Hypothalamus (tissue), 51 donors: Measurements from ENCODE around the gene HTRA1.

ENCODE experiments used
- DNase-seq, 51 donors: peaks; one replicate each; lab custom pipeline; 2025; lab: John Stamatoyannopoulos, UW

The HTRA1 gene

GRCh38 chr10:122469848-122470247 lies 8.5 kb downstream of the HTRA1 start:
- no peak for DNase-seq

GRCh38 chr10:122471531-122472177 lies 10.3 kb downstream of the HTRA1 start:
- no peak for DNase-seq

- no peak for DNase-seq
Observed at GRCh38 chr10:122473116-122473515, 11.8 kb downstream of the HTRA1 start.

GRCh38 chr10:122474131-122474818 lies 12.9 kb downstream of the HTRA1 start:
- peak in 12 of 51 donors; percentile 30 to 61 (median 45) for DNase-seq

- DNase-seq: peak in 37 of 51 donors; percentile 31 to 88 (median 68)
Observed at GRCh38 chr10:122475100-122475499, 13.7 kb downstream of the HTRA1 start.

GRCh38 chr10:122475591-122476332 lies 14.4 kb downstream of the HTRA1 start:
- peak in 2 of 51 donors; percentile 63 to 71 for DNase-seq

- no peak for DNase-seq
Observed at GRCh38 chr10:122476333-122476695, 15.0 kb downstream of the HTRA1 start.

GRCh38 chr10:122477436-122477835 lies 16.1 kb downstream of the HTRA1 start:
- DNase-seq: peak in 1 of 51 donors; percentile 44

- peak in 23 of 51 donors; percentile 28 to 87 (median 51) for DNase-seq
Observed at GRCh38 chr10:122478971-122479370, 17.6 kb downstream of the HTRA1 start.

GRCh38 chr10:122480146-122480833 lies 18.9 kb downstream of the HTRA1 start:
- DNase-seq: no peak

- no peak for DNase-seq
Observed at GRCh38 chr10:122481296-122482056, 20.1 kb downstream of the HTRA1 start.

- no peak for DNase-seq
Observed at GRCh38 chr10:122484276-122485060, 23.1 kb downstream of the HTRA1 start.

- peak in 16 of 51 donors; percentile 28 to 71 (median 48) for DNase-seq
Observed at GRCh38 chr10:122485670-122486069, 24.3 kb downstream of the HTRA1 start.

GRCh38 chr10:122486406-122487080 lies 25.2 kb downstream of the HTRA1 start:
- no peak for DNase-seq

GRCh38 chr10:122487174-122487765 lies 25.9 kb downstream of the HTRA1 start:
- DNase-seq: peak in 10 of 51 donors; percentile 16 to 54 (median 38)

GRCh38 chr10:122490268-122490667 lies 28.9 kb downstream of the HTRA1 start:
- DNase-seq: no peak

GRCh38 chr10:122490786-122491680 lies 29.7 kb downstream of the HTRA1 start:
- DNase-seq: peak in 15 of 51 donors; percentile 20 to 54 (median 36)
